ENCODE data around the gene ZNF460.

Gene ZNF460

DNA sequence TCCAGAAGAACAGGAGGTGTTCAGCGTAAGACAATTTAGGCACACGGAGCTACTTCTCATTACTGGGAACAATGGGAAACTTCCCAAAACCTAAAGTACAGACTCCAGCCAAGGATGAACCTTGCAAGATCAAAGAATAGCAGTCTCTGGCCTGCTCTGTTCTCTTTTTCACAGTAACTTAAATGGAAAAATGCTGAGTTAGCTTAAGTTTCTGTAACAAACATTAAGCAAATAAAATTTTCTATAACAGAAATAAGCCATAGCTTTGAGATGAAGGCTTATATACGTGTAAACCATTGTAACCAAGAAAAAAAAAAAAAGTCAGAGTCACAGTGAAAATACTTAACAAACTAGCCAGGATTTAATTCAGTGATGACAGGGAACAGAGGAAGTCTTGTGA lies 18.2 kb upstream of the ZNF460 start:
- in situ Hi-C loops (cut with HindIII; ENCODE audit: low sequenced_read_pairs) = no loop called here
- DNase-seq (ENCODE audit: low read depth) = no peak
- TF ChIP-seq, protein P1, sequence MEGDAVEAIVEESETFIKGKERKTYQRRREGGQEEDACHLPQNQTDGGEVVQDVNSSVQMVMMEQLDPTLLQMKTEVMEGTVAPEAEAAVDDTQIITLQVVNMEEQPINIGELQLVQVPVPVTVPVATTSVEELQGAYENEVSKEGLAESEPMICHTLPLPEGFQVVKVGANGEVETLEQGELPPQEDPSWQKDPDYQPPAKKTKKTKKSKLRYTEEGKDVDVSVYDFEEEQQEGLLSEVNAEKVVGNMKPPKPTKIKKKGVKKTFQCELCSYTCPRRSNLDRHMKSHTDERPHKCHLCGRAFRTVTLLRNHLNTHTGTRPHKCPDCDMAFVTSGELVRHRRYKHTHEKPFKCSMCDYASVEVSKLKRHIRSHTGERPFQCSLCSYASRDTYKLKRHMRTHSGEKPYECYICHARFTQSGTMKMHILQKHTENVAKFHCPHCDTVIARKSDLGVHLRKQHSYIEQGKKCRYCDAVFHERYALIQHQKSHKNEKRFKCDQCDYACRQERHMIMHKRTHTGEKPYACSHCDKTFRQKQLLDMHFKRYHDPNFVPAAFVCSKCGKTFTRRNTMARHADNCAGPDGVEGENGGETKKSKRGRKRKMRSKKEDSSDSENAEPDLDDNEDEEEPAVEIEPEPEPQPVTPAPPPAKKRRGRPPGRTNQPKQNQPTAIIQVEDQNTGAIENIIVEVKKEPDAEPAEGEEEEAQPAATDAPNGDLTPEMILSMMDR (IDR thresholded peaks at IDR 0.05; ENCODE audit: low read depth, low read length, missing control alignments) = no peak
- no peak overlapping the region for H3K4me3 ChIP-seq (ENCODE audit: low read depth, low read length)

DNA sequence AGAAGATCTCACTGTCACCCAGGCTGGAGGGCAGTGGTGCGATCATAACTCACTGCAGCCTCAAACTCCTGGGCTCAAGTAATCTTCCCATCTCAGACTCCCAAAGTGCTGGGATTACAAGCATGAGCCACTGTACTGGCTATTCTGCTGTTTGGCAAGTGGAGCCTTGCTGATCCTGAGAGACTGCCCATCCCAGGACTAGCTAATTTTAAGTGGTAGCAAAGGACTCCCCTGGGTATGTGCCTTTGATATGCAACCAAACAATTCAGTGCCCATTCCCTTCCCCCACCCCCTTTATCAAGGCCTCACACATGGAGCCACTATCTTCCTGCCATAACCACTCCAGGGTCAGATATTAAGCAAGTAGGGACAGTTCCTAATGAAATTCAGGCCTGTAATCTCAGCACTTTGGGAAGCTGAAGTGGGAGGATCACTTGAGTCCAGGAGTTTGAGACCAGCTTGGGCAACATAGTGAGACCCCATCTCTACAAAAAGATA lies 17.0 kb upstream of the ZNF460 start:
- H3K4me3 ChIP-seq (ENCODE audit: low read depth, low read length) = no peak overlapping the region
- TF ChIP-seq, protein P1 (IDR thresholded peaks at IDR 0.05; ENCODE audit: low read depth, low read length, missing control alignments) = no peak
- in situ Hi-C loops (cut with HindIII; ENCODE audit: low sequenced_read_pairs) = no loop called here
- no peak for DNase-seq (ENCODE audit: low read depth)

DNA sequence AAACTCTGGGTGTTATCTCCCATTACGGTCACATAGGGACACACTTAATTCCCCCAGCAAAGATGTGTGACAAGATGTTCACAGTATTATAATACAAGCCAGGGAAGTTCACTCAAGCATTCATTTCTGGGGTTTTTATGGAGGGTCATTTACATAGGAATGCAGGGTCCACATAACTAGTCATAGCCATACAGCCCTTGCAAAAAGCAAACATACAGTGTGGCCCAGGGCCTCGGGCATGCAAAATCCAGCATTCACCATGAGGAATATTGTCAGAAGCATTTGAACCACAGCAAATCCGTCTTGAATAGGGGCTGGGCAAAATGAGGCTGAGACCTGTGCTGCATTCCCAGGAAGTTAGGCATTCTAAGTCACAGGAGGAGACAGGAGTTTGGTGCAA lies 13.0 kb upstream of the ZNF460 start:
- TF ChIP-seq, protein P1 (IDR thresholded peaks at IDR 0.05; ENCODE audit: low read depth, low read length, missing control alignments) = no peak
- peak; percentile 31 for DNase-seq (ENCODE audit: low read depth)
- in situ Hi-C loops (cut with HindIII; ENCODE audit: low sequenced_read_pairs) = no loop called here
- H3K4me3 ChIP-seq (ENCODE audit: low read depth, low read length) = no peak overlapping the region

DNA sequence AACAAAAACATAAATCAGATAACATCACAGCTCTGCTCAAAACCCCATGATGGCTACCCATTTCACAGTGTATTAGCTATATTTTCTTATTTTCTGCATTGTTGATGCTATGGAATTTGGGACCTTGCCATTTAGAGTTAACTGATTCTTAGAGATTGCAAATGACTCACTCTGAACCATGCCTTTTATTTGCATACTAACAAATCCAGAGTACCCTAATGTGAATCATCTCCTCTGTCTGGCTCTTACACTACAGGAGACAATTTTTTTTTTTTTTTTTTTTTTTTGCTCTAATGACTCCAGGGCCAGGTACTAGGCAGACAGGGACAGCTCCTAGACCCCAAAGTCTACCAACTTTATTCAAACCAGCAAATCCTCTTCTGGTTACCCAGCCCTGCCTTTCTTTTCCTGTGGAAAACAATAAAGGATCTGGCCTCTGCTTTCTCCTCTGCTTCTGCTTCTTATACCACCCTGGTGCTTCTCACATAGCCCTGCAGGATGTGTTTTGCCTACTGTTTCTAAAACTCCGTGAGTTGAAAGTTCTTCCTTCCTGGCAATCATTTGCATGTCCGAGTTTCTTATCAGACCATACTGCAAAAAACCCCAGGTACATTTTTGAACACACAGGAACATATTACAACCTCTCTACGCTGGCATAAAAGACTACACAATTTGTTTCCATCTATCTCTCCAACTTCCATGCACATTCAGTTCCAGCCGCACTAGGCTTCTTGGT lies 10.6 kb upstream of the ZNF460 start:
- TF ChIP-seq, protein P1 (IDR thresholded peaks at IDR 0.05; ENCODE audit: low read depth, low read length, missing control alignments) = no peak
- peak; percentile 73 for DNase-seq (ENCODE audit: low read depth)
- in situ Hi-C loops (cut with HindIII; ENCODE audit: low sequenced_read_pairs) = no loop called here
- H3K4me3 ChIP-seq (ENCODE audit: low read depth, low read length) = no peak overlapping the region

DNA sequence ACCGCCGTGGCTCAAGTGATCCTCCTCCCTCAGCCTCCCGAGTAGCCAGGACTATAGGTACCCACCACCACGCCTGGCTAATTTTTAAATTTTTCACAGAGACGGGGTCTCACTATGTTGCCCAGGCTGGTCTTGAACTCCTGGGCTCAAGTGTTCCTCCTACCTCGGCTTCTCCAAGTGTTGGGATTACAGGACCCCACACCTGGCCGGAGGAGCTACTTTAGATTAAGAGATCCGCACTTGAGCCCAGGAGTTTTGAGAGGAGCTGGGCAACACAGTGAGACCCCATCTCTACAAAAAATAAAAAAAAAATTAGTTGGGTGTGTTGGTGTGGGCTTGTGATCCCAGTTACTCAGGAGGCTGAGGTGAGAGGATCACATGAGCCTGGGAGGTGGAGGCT lies 9.0 kb upstream of the ZNF460 start:
- TF ChIP-seq, protein P1 (IDR thresholded peaks at IDR 0.05; ENCODE audit: low read depth, low read length, missing control alignments) = no peak
- in situ Hi-C loops (cut with HindIII; ENCODE audit: low sequenced_read_pairs) = no loop called here
- H3K4me3 ChIP-seq (ENCODE audit: low read depth, low read length) = no peak overlapping the region
- no peak for DNase-seq (ENCODE audit: low read depth)

DNA sequence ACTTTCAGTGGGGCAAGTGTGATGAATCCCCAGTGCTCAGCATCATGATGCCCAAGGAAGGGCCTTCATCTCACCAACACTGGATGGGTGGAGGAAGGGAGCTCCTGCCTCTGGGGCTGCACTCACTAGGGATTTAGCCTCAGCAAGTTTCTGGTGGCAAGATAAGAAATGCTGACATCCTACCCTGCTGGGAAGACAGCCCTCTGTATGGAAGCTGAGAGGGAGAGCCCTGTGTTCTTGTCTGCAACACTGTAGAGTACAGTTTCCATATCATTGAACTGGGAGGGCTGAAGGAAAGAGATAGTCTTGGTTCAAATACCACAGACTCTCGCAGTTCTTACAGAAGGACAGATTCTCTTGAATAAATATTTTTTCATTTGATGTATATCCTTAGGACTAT lies 7.3 kb upstream of the ZNF460 start:
- in situ Hi-C loops (cut with HindIII; ENCODE audit: low sequenced_read_pairs) = no loop called here
- TF ChIP-seq, protein P1 (IDR thresholded peaks at IDR 0.05; ENCODE audit: low read depth, low read length, missing control alignments) = no peak

More for the DNA sequence above, 7.3 kb upstream of the ZNF460 start:
- H3K4me3 ChIP-seq (ENCODE audit: low read depth, low read length) = no peak overlapping the region
- no peak for DNase-seq (ENCODE audit: low read depth)
